Activated CD4-positive, alpha-beta T cell treated with anti-CD3 and anti-CD28 coated beads, Interleukin-2, amount 50 U/mL, for 1 hour (primary cell): ENCODE results near the gene TRPV5.
"Not testable (repeated sequence)": the region's sequence is repeated elsewhere in the genome, so short reads cannot be mapped to it uniquely, and the experiment has no call there.

Source experiments
- DNase-seq: peaks from one replicate; pipeline ENCODE4 v3.0.0-alpha.2; 2020

Gene TRPV5

GRCh38 chr7:142933624-142934023 lies at the start of gene TRPV5:
Gene TRPV5, minus strand, starts transcription at chr7:142933746. Its CDS starts 287 bp downstream, at chr7:142933459.
- no peak for DNase-seq

- not testable (repeated sequence) for DNase-seq
Measured at GRCh38 chr7:142978402-142978801, 44.9 kb upstream of the TRPV5 start.

GRCh38 chr7:142974626-142975025 lies 41.1 kb upstream of the TRPV5 start:
- DNase-seq: no peak

- no peak for DNase-seq
Measured at GRCh38 chr7:142969183-142969582, 35.6 kb upstream of the TRPV5 start.

DNA sequence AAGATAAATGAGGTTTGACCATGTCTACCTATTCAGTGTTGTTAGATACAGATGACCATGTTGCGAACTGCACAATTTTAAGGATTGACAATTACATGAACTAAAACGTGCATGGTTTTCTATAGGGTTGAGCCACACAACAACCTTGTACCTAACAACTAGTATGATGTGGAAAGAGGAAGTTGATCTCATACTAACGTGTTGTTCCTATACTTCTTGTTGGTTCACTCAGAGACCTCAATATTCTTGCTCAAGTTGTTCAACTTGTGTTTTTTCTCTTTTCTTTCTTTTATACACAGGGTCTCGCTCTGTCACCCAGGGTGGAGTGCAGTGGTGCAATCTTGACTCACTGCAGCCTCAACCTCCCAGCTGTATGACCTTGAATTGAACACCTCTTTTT lies 34.7 kb upstream of the TRPV5 start:
- no peak for DNase-seq

DNA sequence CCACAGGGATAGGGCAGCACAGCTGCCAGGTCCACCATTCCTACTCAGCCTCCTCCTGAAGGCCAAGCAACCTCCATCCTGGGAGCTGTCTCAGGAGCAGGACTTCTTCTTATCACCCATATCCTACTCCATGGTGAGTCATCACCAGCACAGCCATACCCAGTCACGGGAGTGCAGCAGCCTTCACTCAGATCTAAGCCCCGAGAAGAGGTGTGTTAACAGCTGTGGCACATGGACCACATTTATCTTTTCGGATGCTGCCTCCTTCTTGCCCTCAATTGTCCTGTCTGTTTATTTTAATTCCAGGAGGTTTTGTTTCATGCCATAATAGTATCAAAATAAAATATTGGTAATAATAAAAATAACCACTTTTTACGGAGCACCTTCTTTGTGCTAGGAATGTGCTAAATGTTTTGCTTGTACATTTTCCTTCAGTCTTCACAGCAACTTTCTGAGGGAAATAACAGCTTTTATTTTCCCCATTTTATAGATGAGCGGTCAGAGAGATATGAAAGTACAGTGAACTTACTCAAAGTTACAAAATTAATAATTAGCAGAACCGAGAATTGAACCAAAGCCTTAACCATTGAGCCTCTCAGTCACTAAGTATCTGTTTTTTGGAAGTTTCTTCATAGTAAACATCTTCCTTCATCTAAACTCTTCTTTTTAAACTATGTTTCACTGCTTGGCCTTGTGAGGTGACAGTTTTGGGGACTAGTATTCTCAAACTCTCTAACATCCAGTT lies 31.1 kb upstream of the TRPV5 start:
- DNase-seq: no peak

DNA sequence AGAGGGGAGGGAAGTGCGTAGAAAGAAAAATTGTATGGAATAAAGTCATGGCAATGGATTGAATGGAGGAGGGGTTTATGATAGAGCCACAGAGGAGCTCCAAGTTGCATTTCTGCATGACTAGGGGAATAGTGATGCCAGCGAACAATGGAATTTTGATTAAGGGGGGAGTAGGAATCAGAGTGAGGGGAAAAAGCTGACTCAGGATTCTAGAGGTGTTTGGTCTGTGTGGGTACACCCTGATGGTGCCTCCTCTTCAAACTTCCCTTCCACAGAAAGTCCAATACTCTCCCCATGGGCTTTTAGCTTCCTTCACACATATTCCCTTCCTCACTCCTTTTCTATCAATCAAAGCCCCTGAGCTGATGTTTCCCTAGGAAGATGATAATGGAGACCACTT lies 30.4 kb upstream of the TRPV5 start:
- no peak for DNase-seq

GRCh38 chr7:142962991-142963390 lies 29.4 kb upstream of the TRPV5 start:
- no peak for DNase-seq

DNA sequence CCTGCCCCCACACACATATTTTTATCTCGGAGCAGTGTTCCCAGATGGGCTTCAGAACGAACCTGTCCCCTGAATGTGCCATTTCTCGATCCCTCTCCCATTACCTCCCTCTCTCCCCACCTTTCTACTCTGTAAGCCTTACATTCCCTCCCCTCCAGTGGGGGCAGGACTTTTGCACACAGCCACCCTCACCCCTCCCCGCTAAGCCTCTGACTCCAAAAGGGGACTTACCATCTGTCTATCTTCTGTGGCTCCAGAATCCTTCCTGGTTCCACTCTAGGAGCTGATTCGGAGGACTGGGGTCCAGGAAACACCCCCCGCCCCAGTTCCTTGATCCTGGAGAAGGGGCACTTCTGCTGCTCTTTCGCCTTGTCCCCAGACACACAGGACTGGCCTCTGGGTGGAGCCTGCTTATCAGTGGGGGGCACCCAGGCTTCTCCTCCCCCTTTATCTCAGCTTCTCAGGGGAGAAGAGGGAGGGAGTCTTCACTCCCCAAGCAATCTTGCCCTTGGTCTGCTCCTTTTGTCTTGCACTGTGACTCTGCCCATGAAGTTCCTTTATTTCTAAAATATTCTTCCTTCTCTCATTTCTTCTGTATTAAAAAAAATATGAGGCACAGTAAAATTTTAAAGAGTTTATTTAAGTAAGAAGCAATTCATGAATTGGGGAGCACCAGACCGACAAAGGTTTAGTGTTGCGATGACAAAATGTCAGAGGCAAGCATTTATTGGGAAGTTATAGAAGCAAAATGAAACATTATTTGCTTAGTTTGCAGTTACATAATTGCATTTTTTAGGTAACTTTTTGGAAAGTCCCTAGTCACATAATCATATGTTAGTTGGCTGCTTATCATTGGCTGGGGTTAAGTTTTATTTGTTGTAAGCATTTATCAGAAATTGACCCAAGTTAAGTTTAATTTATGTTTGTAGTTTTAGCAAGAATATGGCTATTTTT lies 28.7 kb upstream of the TRPV5 start, which contains the start of gene KEL:
TSS of gene KEL (minus strand) at position 391 of the 954 bp plus-strand sequence. CDS start at position 234, 157 bp downstream.
- no peak for DNase-seq

- no peak for DNase-seq
Measured at GRCh38 chr7:142961595-142961972, 28.0 kb upstream of the TRPV5 start.

- DNase-seq: no peak
Measured at GRCh38 chr7:142960955-142961512, 27.5 kb upstream of the TRPV5 start.

DNA sequence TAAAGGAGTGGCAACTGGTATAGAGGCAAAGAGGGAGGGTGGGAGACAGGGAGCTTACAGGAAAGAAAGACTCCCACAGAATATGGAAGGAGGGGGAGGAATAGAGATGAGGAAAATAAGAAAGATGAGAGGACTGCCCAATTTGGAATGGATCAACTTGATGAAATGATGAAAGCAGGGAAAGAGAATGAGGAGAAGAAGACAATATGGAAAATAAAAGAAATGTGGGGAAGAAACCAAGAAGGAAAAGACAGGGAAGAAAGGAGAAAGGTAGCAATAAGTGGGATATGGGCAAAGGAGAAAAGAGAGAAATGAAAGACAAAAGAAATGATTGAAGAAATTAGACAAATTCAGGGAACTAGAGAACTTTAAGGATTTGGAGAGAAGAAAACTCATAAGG lies 25.7 kb upstream of the TRPV5 start:
- no peak for DNase-seq

GRCh38 chr7:142957723-142958122 lies 24.2 kb upstream of the TRPV5 start:
- no peak for DNase-seq

- DNase-seq: no peak
Measured at GRCh38 chr7:142956951-142957623, 23.5 kb upstream of the TRPV5 start.

DNA sequence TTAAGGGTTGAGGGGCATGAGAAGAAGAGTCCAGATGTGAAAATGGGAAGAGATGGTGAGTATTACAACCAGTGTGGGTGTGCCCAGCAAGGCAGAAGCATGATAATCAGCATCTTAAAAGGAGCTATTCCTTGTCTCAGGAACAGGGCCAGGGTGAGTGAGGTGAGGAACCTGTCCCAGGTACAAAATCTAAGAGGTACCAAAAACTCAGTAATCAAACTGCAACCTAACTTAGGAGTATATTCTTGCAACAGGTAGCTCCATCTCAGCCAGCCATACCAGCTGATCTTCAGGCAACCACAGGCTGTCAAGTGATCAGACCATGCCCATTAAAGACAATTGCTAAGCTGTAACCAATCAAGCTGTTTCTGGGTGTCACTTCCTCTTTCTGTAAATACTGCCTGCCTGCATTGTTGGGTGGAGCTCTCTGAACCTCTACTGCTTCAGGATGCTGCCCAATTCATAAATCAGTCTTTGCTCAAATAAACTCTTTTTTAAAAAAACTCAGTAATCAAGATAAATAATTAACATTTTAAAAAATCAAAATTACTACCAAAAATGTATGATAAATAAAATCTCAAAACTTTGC lies 21.2 kb upstream of the TRPV5 start:
- no peak for DNase-seq

GRCh38 chr7:142950235-142950634 lies 16.7 kb upstream of the TRPV5 start:
- DNase-seq: no peak

GRCh38 chr7:142948603-142949002 lies 15.1 kb upstream of the TRPV5 start:
- DNase-seq: no peak

DNA sequence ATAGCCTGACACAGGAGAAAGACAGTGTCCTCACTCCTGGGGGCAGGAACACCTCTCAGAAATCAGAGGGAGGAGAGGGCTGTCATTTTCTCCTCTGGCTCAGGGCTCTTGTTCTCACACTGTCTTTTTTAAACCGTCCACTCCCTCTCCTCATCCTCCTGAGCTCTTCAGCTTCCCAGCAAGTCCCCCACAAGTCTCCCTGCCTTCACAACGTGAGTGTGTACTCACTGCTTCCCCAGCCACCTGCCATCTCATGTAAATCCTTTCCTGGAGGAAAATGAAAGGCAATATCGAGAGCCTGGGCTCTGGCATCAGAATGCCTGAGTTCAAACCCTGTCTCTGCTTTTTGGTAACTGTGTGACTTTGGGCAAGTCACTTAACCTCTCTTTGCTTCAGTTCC lies 11.5 kb upstream of the TRPV5 start:
- DNase-seq: no peak

- no peak for DNase-seq
Measured at GRCh38 chr7:142943706-142944268, 10.2 kb upstream of the TRPV5 start.

DNA sequence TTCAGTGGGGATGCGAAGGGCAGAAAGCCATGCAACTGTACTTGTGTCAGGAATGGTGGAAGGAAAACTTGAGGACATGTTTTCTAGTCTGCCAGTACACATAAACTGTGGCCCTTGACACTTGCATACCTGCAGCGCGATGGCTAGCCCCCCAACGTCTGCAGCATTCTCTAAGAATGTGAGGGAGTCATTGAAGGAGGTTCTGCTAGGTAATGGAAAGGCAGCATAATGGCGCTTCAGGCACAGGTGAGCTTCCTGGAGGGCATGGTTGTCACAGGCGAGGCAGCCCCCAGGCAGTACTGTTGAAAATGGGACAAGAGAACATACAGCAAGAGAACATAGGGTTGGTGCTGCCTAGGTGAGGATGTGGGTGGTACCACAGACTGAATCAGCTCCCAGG lies 9.2 kb upstream of the TRPV5 start:
- no peak for DNase-seq

DNA sequence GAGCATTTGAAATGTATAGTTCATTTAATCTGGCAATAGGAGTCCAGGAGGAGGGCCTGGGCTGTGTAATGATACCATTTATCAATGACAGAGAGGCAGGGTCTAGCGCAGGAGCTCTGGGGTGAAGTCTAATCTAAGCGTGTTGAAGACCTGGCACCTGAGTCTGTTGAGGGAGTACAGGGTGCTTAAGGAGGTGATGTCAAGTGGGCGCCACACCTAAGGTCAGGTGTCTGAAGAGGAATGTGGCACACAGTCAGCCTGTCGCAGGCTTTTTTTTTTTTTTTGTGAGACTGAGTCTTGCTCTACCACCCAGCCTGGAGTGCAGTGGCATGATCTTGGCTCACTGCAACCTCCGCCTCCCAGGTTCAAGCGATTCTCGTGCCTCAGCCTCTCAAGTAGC lies 8.0 kb upstream of the TRPV5 start:
- DNase-seq: no peak

DNA sequence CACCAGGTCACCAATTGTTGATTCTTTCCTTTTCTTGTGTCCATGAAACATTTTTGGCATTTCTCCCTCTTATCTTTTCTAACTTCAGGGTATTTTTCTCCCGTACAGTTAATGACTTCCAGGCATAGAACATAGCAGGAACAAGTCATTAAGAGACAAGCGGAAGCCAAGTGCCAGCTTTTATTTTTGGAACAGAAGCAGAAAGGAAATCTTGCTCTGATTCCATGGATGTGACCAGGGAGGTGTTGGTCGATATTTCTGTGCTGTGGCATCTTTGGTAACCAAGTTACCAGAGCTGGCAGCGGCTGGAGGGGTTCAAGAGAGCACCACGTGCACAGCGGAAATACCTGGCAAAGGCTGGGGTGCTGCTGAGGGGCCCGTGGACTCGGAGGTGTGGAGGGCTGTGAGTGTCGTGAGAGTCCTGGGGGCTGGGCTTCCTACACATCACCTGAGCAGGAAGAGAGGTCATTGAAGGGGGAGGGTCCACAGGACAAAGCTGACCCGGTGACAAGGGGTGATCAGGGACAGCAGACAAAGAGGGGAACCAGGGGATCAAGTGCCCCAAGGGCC lies 7.5 kb upstream of the TRPV5 start:
- no peak for DNase-seq
